Left renal pelvis (tissue), 4 donors: ENCODE data around the gene LRRC37A3. TPM values are rescaled to one million over a fixed set of nuclear protein-coding genes. Genes with fewer than 3 reads are reported as not detected.
"Not testable (repeated sequence)": the region's sequence is repeated elsewhere in the genome, so short reads cannot be mapped to it uniquely, and the experiment has no call there.

Experiments used
- DNase-seq, 4 donors: peaks; one replicate each; pipeline ENCODE4 v3.0.0-alpha.2; 2013; ENCODE audit warnings: low read depth in 4 of 4, low spot score in 3 of 4
- polyA plus RNA-seq, 4 donors: library from polyadenylated mRNA; unstranded; fragments of 120-200 nt; gene quantifications; one replicate each; pipeline ENCODE4 v1.2.1, GENCODE V29; 2013; ENCODE audit not compliant: insufficient read length in 4 of 4

LRRC37A3 gene
- polyA plus RNA-seq = 10 to 100 TPM; 14.6 to 33.5 (median 24.1) TPM

- peak; percentile 76 to 95 (median 81) for DNase-seq
Observed at GRCh38 chr17:64919289-64920025, at the start of gene LRRC37A3. LRRC37A3 (minus strand) TSS chr17:64919478; CDS start chr17:64897257, 22,221 bp downstream.

- DNase-seq = not testable (repeated sequence)
Observed at GRCh38 chr17:64965873-64966287, 46.6 kb upstream of the LRRC37A3 start.

- DNase-seq = not testable (repeated sequence)
Observed at GRCh38 chr17:64965256-64965872, 46.1 kb upstream of the LRRC37A3 start.

GRCh38 chr17:64964796-64965195, 45.5 kb upstream of the LRRC37A3 start:
- DNase-seq = no peak

- not testable (repeated sequence) for DNase-seq
Observed at GRCh38 chr17:64963814-64964213, 44.5 kb upstream of the LRRC37A3 start.

GRCh38 chr17:64961563-64962378, 42.5 kb upstream of the LRRC37A3 start:
- DNase-seq = not testable (repeated sequence)

GRCh38 chr17:64951877-64952276, 32.6 kb upstream of the LRRC37A3 start:
- DNase-seq = no peak

- no peak for DNase-seq
Observed at GRCh38 chr17:64950871-64951270, 31.6 kb upstream of the LRRC37A3 start.

- DNase-seq = no peak
Observed at GRCh38 chr17:64947152-64947551, 27.9 kb upstream of the LRRC37A3 start.

GRCh38 chr17:64941761-64942160, 22.5 kb upstream of the LRRC37A3 start:
- DNase-seq = no peak

GRCh38 chr17:64941045-64941444, 21.8 kb upstream of the LRRC37A3 start:
- DNase-seq = no peak

- no peak for DNase-seq
Observed at GRCh38 chr17:64940055-64940454, 20.8 kb upstream of the LRRC37A3 start.

GRCh38 chr17:64938925-64939474, 19.7 kb upstream of the LRRC37A3 start:
- no peak for DNase-seq

- no peak for DNase-seq
Observed at GRCh38 chr17:64938290-64938689, 19.0 kb upstream of the LRRC37A3 start.

GRCh38 chr17:64936117-64936516, 16.8 kb upstream of the LRRC37A3 start:
- DNase-seq = no peak

GRCh38 chr17:64934284-64934778, 15.1 kb upstream of the LRRC37A3 start:
- DNase-seq = not testable (repeated sequence)

GRCh38 chr17:64932850-64933249, 13.6 kb upstream of the LRRC37A3 start:
- DNase-seq = not testable (repeated sequence)

- not testable (repeated sequence) for DNase-seq
Observed at GRCh38 chr17:64930374-64930773, 11.1 kb upstream of the LRRC37A3 start.

- not testable (repeated sequence) for DNase-seq
Observed at GRCh38 chr17:64929419-64930209, 10.3 kb upstream of the LRRC37A3 start.

- not testable (repeated sequence) for DNase-seq
Observed at GRCh38 chr17:64928701-64929100, 9.4 kb upstream of the LRRC37A3 start.
